ENCODE data around the gene GAST.

DNA sequence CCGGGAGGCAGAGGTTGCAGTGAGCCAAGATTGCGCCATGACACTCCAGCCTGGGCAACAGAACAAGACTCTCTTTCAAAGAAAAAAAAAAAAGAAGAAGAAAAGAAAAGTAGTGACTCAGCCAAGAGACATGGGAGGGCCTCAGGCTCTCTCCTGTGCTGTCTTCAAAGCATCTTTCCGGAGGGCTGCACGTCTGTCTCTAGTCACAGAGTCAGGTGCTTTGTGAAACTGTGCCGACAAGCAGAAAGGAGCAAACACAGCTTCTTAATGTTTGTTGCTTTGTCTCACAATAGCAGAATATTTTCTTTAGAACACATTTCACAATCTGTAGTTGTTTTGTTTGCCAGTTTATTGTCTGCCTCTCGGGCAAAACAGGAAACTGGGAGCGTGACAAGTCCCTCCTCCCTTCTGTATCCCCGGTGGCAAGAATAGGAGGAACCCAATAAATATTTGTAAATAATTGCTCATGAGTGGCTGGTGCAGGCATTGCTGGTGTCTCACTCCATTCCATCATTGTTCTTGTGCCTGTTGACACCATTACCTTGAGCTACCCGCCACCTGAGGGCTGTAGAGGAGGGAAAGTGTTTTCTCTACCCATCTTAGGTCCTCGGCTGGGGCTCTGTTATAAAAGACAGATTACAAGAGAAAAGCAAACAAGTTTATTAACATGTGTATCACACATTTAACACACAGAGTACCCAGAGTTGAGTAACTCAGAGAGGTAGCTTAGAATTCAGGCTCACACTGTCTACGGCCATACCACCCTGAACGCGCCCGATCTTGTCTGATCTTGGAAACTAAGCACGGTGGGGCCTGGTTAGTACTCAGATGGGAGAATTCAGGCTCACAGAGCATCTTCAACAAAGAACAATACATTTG, 5.5 kb downstream of the GAST start:
- TF ChIP-seq, protein P1, sequence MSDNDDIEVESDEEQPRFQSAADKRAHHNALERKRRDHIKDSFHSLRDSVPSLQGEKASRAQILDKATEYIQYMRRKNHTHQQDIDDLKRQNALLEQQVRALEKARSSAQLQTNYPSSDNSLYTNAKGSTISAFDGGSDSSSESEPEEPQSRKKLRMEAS (IDR thresholded peaks at IDR 0.05) = no peak
- TF ChIP-seq, protein P2, sequence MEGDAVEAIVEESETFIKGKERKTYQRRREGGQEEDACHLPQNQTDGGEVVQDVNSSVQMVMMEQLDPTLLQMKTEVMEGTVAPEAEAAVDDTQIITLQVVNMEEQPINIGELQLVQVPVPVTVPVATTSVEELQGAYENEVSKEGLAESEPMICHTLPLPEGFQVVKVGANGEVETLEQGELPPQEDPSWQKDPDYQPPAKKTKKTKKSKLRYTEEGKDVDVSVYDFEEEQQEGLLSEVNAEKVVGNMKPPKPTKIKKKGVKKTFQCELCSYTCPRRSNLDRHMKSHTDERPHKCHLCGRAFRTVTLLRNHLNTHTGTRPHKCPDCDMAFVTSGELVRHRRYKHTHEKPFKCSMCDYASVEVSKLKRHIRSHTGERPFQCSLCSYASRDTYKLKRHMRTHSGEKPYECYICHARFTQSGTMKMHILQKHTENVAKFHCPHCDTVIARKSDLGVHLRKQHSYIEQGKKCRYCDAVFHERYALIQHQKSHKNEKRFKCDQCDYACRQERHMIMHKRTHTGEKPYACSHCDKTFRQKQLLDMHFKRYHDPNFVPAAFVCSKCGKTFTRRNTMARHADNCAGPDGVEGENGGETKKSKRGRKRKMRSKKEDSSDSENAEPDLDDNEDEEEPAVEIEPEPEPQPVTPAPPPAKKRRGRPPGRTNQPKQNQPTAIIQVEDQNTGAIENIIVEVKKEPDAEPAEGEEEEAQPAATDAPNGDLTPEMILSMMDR (IDR thresholded peaks at IDR 0.05) = no peak
- TF ChIP-seq, protein P3, sequence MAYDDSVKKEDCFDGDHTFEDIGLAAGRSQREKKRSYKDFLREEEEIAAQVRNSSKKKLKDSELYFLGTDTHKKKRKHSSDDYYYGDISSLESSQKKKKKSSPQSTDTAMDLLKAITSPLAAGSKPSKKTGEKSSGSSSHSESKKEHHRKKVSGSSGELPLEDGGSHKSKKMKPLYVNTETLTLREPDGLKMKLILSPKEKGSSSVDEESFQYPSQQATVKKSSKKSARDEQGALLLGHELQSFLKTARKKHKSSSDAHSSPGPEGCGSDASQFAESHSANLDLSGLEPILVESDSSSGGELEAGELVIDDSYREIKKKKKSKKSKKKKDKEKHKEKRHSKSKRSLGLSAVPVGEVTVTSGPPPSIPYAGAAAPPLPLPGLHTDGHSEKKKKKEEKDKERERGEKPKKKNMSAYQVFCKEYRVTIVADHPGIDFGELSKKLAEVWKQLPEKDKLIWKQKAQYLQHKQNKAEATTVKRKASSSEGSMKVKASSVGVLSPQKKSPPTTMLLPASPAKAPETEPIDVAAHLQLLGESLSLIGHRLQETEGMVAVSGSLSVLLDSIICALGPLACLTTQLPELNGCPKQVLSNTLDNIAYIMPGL (CRISPR knock-in tag; IDR thresholded peaks at IDR 0.05; ENCODE audit: borderline replicate concordance) = no peak
- TF ChIP-seq, protein P4, sequence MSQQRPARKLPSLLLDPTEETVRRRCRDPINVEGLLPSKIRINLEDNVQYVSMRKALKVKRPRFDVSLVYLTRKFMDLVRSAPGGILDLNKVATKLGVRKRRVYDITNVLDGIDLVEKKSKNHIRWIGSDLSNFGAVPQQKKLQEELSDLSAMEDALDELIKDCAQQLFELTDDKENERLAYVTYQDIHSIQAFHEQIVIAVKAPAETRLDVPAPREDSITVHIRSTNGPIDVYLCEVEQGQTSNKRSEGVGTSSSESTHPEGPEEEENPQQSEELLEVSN (IDR thresholded peaks at IDR 0.05; ENCODE audit: borderline replicate concordance, low read depth) = no peak
- TF ChIP-seq RCOR1 (IDR thresholded peaks at IDR 0.05; ENCODE audit: low read depth, low read length) = no peak
- TF ChIP-seq POLR2A (IDR thresholded peaks at IDR 0.05; ENCODE audit: low read length) = no peak
- TF ChIP-seq CBX2 (IDR thresholded peaks at IDR 0.05; ENCODE audit: borderline replicate concordance, low read depth) = no peak
- TF ChIP-seq SMC3 (IDR thresholded peaks at IDR 0.05) = no peak
- TF ChIP-seq ZSCAN20 (CRISPR knock-in tag; IDR thresholded peaks at IDR 0.05) = no peak
- TF ChIP-seq EP300 (IDR thresholded peaks at IDR 0.05) = 0 out of 5 replicates have a peak, but pooled peaks of 1 of the 2 experiments have one; percentile 29
- TF ChIP-seq, protein P5, sequence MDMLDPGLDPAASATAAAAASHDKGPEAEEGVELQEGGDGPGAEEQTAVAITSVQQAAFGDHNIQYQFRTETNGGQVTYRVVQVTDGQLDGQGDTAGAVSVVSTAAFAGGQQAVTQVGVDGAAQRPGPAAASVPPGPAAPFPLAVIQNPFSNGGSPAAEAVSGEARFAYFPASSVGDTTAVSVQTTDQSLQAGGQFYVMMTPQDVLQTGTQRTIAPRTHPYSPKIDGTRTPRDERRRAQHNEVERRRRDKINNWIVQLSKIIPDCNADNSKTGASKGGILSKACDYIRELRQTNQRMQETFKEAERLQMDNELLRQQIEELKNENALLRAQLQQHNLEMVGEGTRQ (IDR thresholded peaks at IDR 0.05) = no peak
- TF ChIP-seq KDM5A (IDR thresholded peaks at IDR 0.05) = no peak
- TF ChIP-seq CEBPB (IDR thresholded peaks at IDR 0.05) = peak; percentile 48 to 70; a peak in 3 of 4 replicates
- TF ChIP-seq, protein P6, sequence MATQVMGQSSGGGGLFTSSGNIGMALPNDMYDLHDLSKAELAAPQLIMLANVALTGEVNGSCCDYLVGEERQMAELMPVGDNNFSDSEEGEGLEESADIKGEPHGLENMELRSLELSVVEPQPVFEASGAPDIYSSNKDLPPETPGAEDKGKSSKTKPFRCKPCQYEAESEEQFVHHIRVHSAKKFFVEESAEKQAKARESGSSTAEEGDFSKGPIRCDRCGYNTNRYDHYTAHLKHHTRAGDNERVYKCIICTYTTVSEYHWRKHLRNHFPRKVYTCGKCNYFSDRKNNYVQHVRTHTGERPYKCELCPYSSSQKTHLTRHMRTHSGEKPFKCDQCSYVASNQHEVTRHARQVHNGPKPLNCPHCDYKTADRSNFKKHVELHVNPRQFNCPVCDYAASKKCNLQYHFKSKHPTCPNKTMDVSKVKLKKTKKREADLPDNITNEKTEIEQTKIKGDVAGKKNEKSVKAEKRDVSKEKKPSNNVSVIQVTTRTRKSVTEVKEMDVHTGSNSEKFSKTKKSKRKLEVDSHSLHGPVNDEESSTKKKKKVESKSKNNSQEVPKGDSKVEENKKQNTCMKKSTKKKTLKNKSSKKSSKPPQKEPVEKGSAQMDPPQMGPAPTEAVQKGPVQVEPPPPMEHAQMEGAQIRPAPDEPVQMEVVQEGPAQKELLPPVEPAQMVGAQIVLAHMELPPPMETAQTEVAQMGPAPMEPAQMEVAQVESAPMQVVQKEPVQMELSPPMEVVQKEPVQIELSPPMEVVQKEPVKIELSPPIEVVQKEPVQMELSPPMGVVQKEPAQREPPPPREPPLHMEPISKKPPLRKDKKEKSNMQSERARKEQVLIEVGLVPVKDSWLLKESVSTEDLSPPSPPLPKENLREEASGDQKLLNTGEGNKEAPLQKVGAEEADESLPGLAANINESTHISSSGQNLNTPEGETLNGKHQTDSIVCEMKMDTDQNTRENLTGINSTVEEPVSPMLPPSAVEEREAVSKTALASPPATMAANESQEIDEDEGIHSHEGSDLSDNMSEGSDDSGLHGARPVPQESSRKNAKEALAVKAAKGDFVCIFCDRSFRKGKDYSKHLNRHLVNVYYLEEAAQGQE (IDR thresholded peaks at IDR 0.05) = no peak

Data from A549 (cell line).